ENCODE results near the gene AGAP3. TPM values are rescaled to one million over a fixed set of nuclear protein-coding genes. Genes with fewer than 3 reads are reported as not detected.

AGAP3 gene
- polyA plus RNA-seq, 4 donors = 54.8 to 92.1 (median 68.4) TPM

DNA sequence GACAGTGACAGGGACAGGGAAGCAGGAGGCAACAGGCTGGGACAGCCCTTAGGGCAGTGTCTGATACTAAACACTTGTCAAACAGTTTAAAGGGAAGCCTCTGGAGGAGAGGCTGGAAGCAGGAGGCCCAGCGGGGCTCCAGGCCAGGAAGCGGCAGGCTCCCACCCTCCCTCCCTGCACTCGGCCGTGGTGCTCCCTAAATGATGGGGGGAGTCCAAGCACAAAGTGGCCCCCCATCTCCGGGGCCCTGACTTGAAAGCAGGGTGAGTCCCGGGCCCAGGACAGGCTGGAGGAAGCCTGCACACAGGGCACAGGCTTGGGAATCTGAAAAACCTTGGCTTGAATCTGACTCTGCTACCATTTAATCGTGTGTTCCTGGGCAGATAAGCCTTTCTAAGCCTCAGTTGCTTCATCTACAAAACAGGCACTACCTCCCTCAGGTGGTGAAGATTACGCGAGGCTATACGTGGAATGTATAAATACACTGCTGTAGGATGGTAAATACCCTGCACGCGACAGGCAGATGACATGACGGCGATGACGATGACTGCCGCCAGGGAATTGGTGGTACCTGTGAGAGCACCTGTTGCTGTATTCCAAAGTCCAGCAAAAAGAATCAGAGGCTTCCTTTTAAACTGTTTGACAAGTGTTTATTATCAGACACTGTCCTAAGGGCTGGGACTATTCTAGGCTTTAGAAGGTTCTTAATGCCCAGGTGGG lies 47.2 kb downstream of the AGAP3 start:
- no peak for DNase-seq (ENCODE audit: low read depth in 4 of 4, low spot score in 2 of 4)

DNA sequence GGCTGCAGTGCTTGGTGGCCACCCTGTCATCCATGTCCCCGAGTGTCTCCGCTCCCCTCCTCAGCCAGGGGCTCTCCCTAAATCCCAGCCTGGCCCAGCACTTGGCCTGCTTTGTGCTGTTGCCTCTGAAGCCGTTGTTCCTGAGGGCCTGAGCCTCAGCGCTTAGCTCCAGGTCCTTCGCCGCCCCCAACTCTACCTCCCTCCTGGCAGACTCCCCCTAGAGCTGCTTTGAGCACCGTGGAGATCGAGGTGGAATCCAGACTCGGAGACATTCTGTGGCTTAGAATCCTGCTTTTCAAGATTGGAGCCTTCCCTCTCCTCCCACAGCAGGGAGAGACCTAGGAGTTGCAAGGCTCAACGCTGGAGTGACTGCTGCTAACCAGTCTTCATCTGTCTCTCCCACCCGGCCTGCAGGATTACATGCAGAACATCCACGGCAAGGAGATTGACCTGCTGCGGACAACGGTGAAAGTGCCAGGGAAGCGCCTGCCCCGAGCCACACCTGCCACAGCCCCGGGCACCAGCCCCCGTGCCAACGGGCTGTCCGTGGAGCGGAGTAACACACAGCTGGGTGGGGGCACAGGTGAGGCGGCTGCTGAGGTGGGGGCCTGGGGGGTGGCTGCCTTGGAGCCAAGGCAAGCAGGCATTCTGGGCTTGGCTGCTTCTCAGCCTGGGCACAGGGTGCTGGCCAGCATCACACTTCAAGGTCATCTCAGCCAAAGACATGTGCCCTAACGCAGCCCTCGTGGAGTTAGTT lies 47.9 kb downstream of the AGAP3 start:
- DNase-seq (ENCODE audit: low read depth in 4 of 4, low spot score in 2 of 4) = no peak

DNA sequence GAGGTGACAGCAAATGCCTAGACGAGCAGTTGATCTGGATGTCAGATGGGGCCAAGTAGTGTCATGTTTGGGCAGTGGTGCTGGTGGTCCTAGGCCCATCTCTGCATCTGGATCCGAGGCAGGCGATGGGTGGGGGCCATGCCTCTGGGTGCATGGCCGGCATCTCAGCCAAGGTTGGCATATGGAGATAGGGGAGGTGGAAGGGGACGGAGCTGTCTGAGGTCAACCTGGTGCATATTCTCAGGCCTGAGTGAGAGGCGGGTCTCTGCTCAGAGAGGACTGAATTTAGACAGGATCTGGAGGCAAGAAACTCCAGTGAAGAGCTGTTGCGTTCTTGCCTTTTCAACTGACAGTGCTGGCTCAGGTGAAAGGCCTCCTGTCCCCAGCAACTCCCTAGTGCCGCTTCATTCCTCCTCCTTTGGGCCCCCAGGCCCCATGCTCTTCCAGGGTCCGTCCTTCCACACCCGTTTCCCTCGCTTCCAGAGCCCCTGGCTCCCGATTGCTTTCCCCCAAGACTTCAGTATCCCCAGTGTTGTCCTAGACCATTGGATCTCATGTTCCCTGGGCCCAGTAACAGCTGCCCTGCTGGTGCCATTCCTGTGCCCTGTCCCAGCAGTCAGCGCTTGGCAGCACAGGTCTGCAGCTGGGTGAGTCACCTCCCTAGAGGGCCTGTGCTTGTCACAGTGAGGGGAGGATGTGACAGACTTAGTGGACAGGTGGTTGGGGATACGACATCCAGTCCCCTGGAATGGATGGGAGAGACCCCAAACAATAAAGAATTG lies 48.7 kb downstream of the AGAP3 start:
- no peak for DNase-seq (ENCODE audit: low read depth in 4 of 4, low spot score in 2 of 4)

DNA sequence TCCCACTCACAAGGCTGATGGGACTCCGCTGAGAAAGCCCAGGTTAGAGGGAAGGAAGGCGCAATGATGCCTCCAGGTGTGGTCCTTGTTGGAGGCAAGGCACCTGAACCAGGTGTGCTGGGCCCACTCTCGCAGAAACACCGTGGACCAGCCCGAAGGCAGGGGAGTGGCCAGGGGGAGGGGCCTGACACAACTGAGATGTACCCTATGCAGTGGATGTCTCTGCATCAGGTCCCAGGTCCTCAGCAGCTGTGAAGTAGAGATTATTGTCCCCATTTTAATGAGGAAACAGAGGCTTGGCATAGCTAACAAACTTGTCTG lies 49.2 kb downstream of the AGAP3 start:
- DNase-seq (ENCODE audit: low read depth in 4 of 4, low spot score in 2 of 4) = no peak

DNA sequence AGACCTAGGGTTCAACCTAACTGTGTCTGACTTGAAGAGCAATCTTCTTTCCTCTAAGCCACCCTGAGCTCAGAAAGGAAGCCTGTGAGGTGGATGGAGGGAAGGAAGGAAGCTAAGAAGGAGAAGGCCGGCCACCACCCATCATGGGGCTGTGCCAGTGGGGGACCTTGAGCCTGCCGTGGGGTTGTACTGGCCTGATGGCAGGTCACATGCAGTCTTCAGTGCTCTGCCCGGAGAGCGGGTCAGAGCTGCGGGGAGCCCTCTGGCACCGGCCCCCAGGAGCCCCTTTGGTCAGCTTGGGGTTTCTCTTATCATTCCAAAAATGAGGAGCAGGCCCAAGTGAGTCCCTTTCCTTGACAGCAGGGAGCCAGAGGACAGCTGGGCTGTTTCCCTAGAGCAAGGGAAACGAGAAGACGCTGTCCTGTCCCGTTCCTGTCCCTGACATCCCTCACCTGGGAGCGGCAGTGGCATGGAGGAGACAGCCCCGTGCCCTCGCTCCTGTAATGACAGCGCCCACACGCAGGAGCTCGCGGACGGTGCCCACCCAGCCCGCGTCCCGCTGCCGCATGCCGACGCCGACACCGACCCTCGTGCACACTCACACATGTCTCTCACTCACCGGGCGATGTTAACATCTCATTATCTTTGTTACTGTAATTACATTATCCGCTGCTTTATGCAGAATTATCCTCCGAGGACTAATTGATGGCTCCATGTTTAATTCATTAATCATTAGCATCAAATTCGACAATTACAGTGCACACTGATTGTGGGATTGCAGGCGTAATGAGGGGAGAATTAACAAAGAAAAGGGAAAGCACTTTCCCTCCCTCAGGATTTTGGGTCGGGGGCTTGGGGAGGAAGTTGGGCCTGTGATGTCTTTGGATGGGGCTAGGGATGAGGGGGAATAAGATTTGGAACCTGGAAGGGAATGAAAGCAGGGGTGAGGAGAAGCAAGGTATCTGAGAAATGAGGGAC lies 49.9 kb downstream of the AGAP3 start:
- DNase-seq (ENCODE audit: low read depth in 4 of 4, low spot score in 2 of 4) = no peak

DNA sequence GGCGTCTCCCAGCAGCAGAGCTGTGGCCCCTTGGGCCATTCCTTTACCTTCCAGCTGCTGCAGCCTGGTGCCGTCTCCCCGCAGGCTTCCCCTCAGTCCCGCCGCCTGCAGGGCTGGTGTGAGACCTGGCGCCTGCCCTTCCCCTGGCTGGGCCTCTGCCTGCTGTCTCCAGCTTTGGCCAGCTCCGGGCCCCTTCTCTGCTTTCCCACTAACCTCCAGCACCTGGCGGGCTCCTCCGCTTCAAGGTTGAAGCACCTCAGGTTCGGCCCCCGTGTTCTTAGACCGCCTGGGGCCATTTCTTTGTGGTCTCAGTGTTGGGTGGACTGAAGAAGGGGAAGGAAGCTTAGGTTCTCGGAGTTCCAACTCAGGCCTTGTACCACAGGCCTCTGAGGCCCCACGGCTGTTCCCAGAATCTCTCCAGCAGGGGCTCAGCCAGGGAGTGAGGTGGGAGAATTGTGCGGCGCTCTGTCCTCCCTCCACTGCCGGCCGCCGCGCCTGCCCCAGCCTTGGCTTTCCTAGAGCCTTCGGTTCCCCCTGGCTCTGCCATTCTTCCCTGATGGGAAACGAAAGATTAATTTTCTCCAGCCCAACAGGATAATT lies 50.9 kb downstream of the AGAP3 start:
- no peak for DNase-seq (ENCODE audit: low read depth in 4 of 4, low spot score in 2 of 4)

DNA sequence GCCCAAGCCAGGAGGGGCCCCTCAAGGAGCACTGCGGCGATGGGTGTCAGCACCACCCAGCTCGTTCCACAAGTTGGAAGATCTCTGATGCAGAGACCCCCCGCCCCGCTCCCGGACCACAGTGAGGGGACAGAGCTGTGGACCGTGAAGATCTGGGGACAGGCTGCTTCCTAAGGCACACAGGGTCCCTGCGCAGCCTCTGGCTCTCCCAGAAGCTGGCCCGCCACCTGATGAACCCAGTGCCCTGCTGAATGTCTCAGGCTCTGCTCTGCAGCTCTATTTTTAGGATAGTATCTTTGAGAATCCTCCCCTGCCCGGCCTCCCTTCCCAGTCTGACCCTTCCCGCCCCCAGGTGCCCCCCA lies 51.5 kb downstream of the AGAP3 start:
- DNase-seq (ENCODE audit: low read depth in 4 of 4, low spot score in 2 of 4) = no peak

DNA sequence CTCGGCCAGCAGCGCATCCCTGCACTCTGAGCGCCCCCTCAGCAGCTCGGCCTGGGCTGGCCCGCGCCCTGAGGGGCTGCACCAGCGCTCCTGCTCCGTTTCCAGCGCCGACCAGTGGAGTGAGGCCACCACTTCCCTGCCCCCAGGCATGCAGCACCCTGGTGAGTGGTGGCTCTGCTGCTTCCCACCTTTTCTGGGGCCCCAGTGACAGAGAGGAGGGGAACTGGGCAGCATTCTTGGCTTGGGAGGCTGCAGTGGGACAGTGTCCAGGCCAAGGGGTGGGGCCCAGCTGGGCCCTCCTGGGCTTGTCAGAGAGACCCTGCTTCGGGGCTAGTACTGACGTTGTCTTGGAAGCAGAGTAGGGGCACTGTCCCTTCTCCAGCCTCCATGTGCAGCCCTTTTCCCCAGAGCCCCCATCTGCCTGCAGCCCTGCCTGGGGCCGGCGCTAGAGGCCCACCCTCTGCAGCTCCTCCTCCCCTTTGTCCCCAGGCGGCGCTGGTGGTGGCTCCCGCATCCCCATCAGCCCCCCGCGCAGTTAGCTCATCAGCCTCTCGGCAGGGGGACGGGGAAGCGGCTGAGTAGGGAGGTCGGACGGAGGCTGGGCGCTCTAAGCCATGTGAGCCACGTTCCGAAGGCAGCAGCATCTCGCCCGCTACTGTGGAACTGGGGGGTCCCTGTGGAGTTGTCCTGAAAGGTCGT lies 52.0 kb downstream of the AGAP3 start:
- no peak for DNase-seq (ENCODE audit: low read depth in 4 of 4, low spot score in 2 of 4)

DNA sequence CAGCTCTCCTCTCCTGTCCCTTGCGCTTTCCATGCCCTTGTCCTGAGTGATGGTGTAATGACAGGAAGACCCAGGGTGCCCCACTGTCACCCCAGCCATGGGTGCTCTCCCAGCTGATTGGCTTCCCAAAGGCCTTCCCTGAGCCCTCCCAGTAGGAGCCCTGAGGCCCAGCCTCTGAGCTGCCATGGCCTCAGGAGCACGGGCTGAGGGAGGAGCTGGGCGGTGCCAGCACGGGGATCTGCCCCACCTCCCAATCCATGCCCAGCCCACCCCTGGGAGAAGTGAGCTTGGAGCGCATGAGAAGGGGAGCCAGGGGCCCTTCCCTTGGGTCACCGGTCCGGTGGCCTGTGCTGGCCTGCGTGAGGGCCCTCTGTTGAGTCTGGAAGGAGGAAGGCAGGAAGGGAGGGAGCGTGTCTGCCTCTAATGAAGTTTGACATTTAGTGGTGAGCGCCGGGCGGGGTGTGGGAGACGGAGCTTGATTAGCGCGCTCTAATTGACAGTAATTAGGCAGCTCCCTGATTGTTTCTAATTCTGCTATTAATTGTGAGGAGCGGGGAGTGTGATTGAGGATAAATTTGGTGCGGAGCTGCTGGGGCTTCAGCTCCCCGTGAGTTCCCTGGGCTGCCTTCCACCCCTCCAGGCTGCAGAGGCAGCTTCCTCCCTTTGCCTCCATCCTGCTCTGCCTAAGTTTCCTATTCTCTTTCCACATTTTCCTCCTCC lies 53.0 kb downstream of the AGAP3 start:
- DNase-seq (ENCODE audit: low read depth in 4 of 4, low spot score in 2 of 4) = no peak

DNA sequence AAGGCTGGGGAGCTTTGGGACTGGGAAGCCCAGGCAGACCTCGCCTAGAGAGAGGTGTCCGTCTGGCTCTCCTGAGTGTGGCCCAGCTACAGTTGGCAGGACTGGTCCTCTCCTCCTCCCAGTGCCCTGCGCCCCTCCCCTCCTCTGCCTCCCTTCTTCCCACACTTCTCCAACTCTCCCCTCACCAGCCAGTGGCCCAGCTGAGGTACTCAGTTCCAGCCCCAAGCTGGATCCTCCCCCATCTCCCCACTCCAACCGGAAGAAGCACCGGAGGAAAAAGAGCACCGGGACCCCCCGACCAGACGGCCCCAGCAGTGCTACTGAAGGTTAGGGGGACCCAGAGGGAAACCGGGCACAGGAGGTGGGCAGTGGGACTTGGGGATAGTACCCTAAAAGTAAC lies 53.5 kb downstream of the AGAP3 start:
- no peak for DNase-seq (ENCODE audit: low read depth in 4 of 4, low spot score in 2 of 4)

DNA sequence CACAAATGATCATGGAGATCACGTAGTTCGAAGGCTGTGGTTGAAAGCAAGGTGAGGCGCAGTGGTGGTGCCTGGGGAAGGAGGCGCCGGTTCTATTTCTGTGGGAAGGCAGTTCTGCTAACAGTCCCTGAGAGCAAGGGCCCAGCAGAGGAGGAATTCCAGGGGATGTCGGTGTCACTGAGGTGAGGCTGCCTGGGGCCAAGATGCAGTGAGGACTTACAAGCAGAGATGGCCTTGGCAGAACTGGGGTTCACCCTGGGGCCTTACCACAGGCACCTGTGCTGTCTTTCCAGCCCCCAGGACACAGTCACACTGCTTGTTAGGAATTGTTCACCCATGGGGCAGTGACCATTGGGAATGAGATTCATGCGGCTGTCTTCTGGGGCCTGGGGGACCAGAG lies 54.6 kb downstream of the AGAP3 start:
- no peak for DNase-seq (ENCODE audit: low read depth in 4 of 4, low spot score in 2 of 4)

DNA sequence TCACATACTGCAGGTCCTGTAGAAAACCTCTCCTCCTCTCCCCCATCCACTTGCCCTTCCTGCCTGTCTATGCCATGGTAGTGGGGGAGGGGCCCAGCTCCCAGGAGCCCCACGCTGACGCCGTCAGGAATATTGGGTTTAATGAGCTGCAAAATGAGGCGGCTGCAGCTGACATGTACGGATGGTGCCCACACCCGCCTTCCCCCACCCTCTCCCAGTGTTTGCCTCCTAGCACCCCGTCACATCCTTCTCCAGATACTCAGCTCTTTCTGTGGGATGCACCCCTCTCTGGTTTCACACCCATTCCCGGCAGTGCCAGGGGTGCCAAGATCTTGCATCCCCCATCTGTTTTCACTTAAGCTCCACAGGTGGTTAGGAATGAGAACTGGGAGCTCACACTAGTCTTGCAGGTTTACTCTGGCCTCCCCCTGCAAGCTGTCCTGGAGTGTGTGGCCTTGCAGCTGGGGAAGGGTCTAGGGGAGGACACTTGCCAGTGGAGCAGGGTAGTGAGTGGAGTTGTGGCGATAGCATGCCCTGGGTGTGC lies 55.1 kb downstream of the AGAP3 start:
- no peak for DNase-seq (ENCODE audit: low read depth in 4 of 4, low spot score in 2 of 4)

DNA sequence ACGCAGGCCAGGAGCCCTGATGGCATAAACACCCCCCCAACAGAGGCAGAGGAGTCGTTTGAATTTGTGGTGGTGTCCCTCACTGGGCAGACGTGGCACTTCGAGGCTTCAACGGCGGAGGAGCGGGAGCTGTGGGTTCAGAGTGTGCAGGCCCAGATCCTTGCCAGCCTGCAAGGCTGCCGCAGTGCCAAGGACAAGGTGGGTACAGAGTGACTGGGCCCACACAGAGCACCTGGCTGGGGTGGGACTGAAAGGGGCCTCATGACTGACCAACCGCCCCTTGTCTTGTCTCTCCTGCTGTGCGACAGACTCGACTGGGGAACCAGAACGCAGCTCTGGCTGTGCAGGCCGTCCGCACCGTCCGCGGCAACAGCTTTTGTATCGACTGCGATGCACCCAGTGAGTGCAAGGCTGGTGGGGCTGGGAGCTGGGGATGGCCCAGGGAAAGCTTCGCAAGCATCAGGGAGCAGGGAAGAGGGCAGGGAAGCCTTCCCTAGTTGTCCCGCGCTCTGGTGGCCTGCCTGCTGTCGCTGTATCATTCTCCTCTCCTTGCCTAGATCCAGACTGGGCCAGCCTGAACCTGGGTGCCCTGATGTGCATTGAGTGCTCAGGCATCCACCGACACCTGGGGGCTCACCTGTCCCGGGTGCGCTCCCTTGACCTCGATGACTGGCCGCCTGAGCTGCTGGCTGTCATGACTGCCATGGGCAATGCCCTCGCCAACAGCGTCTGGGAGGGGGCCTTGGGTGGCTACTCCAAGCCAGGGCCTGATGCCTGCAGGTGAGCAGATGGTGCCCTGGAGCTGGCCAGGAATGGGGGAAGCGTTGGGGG lies 55.8 kb downstream of the AGAP3 start:
- no peak for DNase-seq (ENCODE audit: low read depth in 4 of 4, low spot score in 2 of 4)

DNA sequence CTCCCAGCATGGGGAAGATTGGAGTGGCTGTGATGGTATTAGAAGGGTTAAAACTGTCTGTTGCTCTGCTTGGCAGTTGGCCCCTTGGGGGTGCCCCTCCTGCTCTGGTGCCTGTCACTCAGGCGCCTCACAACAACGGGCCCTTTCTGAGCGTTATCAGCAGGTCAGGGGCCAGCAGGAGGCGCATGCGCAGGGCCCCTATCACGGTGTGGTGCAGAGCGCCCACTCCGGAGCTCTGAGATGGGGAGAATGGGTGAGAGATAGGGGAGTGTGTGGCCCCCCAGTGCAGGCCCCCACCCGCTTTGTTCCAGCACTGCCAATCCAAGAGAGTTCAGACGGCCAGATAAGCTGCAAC lies 56.4 kb downstream of the AGAP3 start:
- DNase-seq (ENCODE audit: low read depth in 4 of 4, low spot score in 2 of 4) = no peak

DNA sequence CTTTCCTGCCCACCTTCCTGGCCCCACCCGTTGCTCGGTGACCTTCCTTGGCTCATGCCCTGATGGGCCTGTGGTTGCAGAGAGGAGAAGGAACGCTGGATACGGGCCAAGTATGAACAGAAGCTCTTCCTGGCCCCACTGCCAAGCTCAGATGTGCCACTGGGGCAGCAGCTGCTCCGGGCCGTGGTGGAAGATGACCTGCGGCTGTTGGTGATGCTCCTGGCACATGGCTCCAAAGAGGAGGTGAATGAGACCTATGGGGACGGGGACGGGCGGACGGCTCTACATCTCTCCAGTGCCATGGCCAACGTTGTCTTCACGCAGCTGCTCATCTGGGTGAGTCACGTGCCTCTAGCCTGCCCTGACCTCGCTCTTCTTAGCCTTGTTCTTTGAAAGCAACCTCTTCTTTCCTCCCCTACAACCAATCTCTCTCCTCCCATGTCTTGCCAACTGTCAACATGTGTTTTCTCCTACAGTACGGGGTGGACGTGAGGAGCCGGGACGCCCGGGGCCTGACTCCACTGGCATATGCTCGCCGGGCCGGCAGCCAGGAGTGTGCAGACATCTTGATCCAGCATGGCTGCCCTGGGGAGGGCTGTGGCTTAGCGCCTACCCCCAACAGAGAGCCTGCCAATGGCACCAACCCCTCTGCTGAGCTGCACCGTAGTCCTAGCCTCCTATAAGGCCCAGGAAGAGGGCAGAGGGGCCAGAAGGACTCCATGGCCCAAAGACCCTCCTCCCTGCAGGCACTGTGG lies 57.2 kb downstream of the AGAP3 start:
- DNase-seq (ENCODE audit: low read depth in 4 of 4, low spot score in 2 of 4) = no peak

DNA sequence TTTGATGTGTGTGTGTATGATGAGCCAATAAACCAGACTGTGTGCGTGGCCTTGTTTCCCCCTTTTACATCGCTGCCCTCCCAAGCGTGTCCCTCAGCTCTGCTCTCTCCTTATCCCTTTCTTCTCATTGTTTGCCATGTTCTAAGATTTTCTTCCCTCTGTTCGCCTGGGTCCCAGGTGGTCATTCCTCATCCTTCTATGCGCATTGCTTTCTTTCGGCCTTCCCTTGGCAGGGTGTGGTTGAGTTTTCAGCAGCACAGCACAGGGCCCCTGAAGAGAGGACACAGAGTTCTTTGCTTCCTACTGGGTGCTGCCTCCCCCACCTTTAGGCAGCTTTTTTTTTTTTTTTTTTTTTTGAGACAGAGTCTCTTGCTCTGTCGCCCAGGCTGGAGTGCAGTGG lies 58.1 kb downstream of the AGAP3 start:
- DNase-seq (ENCODE audit: low read depth in 4 of 4, low spot score in 2 of 4) = no peak

DNA sequence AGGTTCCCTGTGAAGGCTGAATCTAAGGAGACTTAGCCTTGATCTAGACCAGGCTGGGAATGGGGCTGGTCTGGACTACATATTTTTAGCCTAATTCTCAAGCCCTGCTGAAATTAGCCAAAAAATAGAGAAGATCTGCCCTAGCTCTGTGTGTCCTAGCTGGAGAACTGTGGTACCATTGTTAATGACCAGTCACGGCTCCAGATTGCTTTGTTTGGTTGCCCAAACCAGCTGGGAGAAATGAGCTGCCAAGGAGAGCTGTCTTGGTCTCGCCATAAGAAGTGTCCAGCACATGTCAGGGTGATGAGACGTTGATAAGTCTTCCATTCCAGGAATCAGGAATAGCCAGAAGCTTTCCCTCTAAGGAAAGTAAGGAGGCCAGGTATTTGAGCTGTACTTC lies 60.5 kb downstream of the AGAP3 start:
- no peak for DNase-seq (ENCODE audit: low read depth in 4 of 4, low spot score in 2 of 4)
